Measurements from ENCODE around the gene ALKBH5.

GRCh38 chr17:18213666-18214270 lies 30.1 kb downstream of the ALKBH5 start:
- TF ChIP-seq POLR2AphosphoS5 (IDR thresholded peaks at IDR 0.05; ENCODE audit: low read depth) (no peak), CTCF (conservative IDR thresholded peaks at IDR 0.05; ENCODE audit: low read depth in 2 of 2) (no peak), ZNF114 (CRISPR knock-in tag; IDR thresholded peaks at IDR 0.05) (no peak), EZH2phosphoT487 (IDR thresholded peaks at IDR 0.05; ENCODE audit: unreplicated experiment) (no peak), EZH2 (IDR thresholded peaks at IDR 0.05; ENCODE audit: low read depth, unreplicated experiment) (no peak), NANOG (IDR thresholded peaks at IDR 0.05; ENCODE audit: borderline replicate concordance) (no peak)

Measured in GM23338 (cell line).